Keratinocyte (primary cell): Measurements from ENCODE around the gene COL8A1. TPM values are rescaled to one million over a fixed set of nuclear protein-coding genes. Genes with fewer than 3 reads are reported as not detected.
A peak's percentile ranks its signal among the peaks of the same experiment; 100 is the strongest.

Source experiments
- DNase-seq: peaks from one replicate; pipeline ENCODE4 v3.0.0-alpha.2; 2011; ENCODE audit warnings: low read depth, missing footprints, low spot score
- FAIRE-seq: peaks from 2 replicates; lab custom pipeline; 2011; peaks lifted over from hg19 to GRCh38; lab: Jason Lieb, UNC
- H2AFZ ChIP-seq: 2 replicates; pipeline ENCODE4 v1.6.0; 2012; ENCODE audit warnings: low read length, control low read depth, inconsistent platforms; ENCODE audit not compliant: control insufficient read depth
- H3K27ac ChIP-seq: 2 replicates; pipeline ENCODE4 v1.5.1; 2011; ENCODE audit warnings: low read length; ENCODE audit not compliant: control insufficient read depth, insufficient read depth
- H3K27me3 ChIP-seq: 3 replicates; pipeline ENCODE4 v1.6.0; 2011; ENCODE audit warnings: low read length; ENCODE audit not compliant: control insufficient read depth, insufficient read depth; ENCODE audit errors: extremely low read depth
- H3K36me3 ChIP-seq, 2 experiments: 2 replicates in 1 of 2; 3 replicates in 1 of 2; pipeline ENCODE4 v1.5.1; 2011; ENCODE audit warnings: low read length in 2 of 2, mild to moderate bottlenecking in 1 of 2; ENCODE audit not compliant: control insufficient read depth in 2 of 2, insufficient read depth in 2 of 2; ENCODE audit errors: extremely low read depth in 1 of 2
- H3K4me1 ChIP-seq: 3 replicates; pipeline ENCODE4 v1.5.1; 2011; ENCODE audit warnings: low read length; ENCODE audit not compliant: control insufficient read depth, insufficient read depth; ENCODE audit errors: extremely low read depth
- H3K4me2 ChIP-seq: 3 replicates; pipeline ENCODE4 v1.6.0; 2011; ENCODE audit warnings: low read depth, low read length; ENCODE audit not compliant: control insufficient read depth, insufficient read depth; ENCODE audit errors: extremely low read depth
- H3K4me3 ChIP-seq, 3 experiments: fragments of 200-600 bp in 1 of 3; sonication (generic) in 1 of 3; 2 replicates in 2 of 3; 3 replicates in 1 of 3; pipeline ENCODE4 v1.5.1; 2011 to 2016; ENCODE audit warnings: low read length in 3 of 3, mild to moderate bottlenecking in 3 of 3, control low read depth in 2 of 3, inconsistent platforms in 1 of 3, low read depth in 1 of 3, mixed read lengths in 1 of 3, mixed run types in 1 of 3, moderate library complexity in 1 of 3; ENCODE audit not compliant: control insufficient read depth in 2 of 3, insufficient read depth in 2 of 3; ENCODE audit errors: extremely low read depth in 1 of 3
- H3K79me2 ChIP-seq: 2 replicates; pipeline ENCODE4 v1.6.0; 2012; ENCODE audit warnings: low read length; ENCODE audit not compliant: control insufficient read depth, insufficient read depth
- H3K9ac ChIP-seq: 3 replicates; pipeline ENCODE4 v1.6.0; 2011; ENCODE audit warnings: low read length; ENCODE audit not compliant: control insufficient read depth, insufficient read depth; ENCODE audit errors: extremely low read depth
- H3K9me1 ChIP-seq: 3 replicates; pipeline ENCODE4 v1.6.0; 2011; ENCODE audit warnings: low read length; ENCODE audit not compliant: control insufficient read depth, insufficient read depth; ENCODE audit errors: extremely low read depth
- H3K9me3 ChIP-seq: 2 replicates; pipeline ENCODE4 v1.5.1; 2012; ENCODE audit warnings: low read depth, low read length; ENCODE audit not compliant: control insufficient read depth
- H4K20me1 ChIP-seq: 3 replicates; pipeline ENCODE4 v1.6.0; 2011; ENCODE audit warnings: low read length; ENCODE audit not compliant: control insufficient read depth, insufficient read depth; ENCODE audit errors: extremely low read depth
- EZH2 ChIP-seq: IDR thresholded peaks from one replicate; pipeline ENCODE4 v1.6.1; 2012; ENCODE audit warnings: inconsistent platforms, mild to moderate bottlenecking, low read length, moderate library complexity
- dilution Hi-C: fragments of 300-500 bp; cut with MboI; formaldehyde crosslinking; loops from one replicate; pipeline ENCODE4 v1.7.0; 2020; ENCODE audit warnings: low sequenced_read_pairs; ENCODE audit not compliant: extremely low pct_ligation_motif_present
- polyA plus RNA-seq, 5 experiments: library from polyadenylated mRNA; depleted of rRNA in 3 of 5; stranded (reverse) in 3 of 5; stranded (forward) in 1 of 5; unstranded in 1 of 5; fragments of >200 nt; gene quantifications; 1 replicate in 1 of 5; 2 replicates in 3 of 5; 3 replicates in 1 of 5; pipeline versions ENCODE4 v1.2.1 to v1.2.3, GENCODE V29; 2011 to 2012; ENCODE audit warnings: missing spikeins in 2 of 5, low read depth in 1 of 5, low replicate concordance in 1 of 5
- TF ChIP-seq, protein P1 (sequence below), 3 experiments: IDR thresholded peaks in 1 of 3; conservative IDR thresholded peaks in 1 of 3; optimal IDR thresholded peaks in 1 of 3; 2 replicates in 2 of 3; 3 replicates in 1 of 3; pipeline versions ENCODE3 to v1.5.1; 2011; ENCODE audit warnings: low read length in 3 of 3, mild to moderate bottlenecking in 3 of 3, moderate library complexity in 2 of 3, control low read depth in 1 of 3, inconsistent platforms in 1 of 3; ENCODE audit not compliant: insufficient read depth in 2 of 3; ENCODE audit errors: extremely low read depth in 1 of 3

COL8A1 gene
- polyA plus RNA-seq, 1 donor (not counting 4 experiments of a cell fraction or from before 2014, with no cell fraction given): 102 TPM

DNA sequence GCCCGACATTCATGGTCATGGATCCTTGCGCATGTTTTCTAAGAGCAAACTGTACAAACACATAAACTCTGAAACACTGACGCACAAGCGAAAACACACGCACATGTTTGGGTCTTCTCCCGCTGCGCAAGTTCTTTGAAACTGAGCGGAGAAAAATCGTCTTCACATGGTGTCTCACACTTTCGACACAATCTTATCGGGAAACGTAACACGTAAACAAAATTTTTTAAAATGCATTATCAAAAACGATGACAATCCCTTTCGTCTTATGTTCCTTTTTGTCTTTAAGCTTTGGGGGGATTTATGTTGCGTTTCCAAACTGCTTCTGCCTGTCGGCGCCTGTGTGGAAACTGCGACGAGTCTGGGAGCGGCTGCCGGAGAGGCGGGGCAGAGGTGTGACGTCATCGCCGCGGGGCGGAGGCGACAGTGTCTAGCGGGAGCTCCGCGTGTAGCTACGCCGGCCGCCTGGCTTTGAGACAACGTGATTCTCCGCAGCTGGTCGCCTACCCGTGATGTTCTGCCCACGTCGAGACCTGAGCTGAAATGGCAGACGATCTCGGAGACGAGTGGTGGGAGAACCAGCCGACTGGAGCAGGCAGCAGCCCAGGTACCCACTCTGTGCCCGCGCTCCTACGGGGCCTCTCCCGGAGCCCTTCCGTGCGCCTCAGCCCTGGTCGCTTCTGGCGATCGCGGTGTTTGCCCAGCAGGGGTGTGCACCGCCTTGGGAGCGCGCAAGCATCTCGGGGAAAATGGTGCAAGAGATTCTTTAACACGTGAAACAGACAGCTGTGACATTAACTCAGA is 179.2 kb downstream of the COL8A1 start, which contains the start of gene CMSS1:
CMSS1 (plus strand) TSS at position 426 of the 804 bp plus-strand sequence.
- dilution Hi-C loops: no loop called here
- Histone ChIP-seq H3K4me3 (peak within 1 kb of the TSS; percentile 68 to 89 (median 84)), H3K9me3 (no peaks in the 10 kb centered on the region), H3K9me1 (no peaks in the 10 kb centered on the region), H3K4me1 (peaks cover 8% of the 10 kb centered on the region), H4K20me1 (no peaks in the 10 kb centered on the region), H3K9ac (peak within 1 kb of the TSS; percentile 81), H2AFZ (peak within 1 kb of the TSS; percentile 93), H3K4me2 (peak within 1 kb of the TSS; percentile 98), H3K27me3 (no peaks in the 10 kb centered on the region), H3K36me3 (no peaks in the 10 kb centered on the region), H3K79me2 (peaks cover 23% of the 10 kb centered on the region), H3K27ac (peak within 1 kb of the TSS; percentile 85)
- DNase-seq: peak; percentile 50
- TF ChIP-seq EZH2: no peak
- TF ChIP-seq, protein P1, sequence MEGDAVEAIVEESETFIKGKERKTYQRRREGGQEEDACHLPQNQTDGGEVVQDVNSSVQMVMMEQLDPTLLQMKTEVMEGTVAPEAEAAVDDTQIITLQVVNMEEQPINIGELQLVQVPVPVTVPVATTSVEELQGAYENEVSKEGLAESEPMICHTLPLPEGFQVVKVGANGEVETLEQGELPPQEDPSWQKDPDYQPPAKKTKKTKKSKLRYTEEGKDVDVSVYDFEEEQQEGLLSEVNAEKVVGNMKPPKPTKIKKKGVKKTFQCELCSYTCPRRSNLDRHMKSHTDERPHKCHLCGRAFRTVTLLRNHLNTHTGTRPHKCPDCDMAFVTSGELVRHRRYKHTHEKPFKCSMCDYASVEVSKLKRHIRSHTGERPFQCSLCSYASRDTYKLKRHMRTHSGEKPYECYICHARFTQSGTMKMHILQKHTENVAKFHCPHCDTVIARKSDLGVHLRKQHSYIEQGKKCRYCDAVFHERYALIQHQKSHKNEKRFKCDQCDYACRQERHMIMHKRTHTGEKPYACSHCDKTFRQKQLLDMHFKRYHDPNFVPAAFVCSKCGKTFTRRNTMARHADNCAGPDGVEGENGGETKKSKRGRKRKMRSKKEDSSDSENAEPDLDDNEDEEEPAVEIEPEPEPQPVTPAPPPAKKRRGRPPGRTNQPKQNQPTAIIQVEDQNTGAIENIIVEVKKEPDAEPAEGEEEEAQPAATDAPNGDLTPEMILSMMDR (optimal IDR thresholded peaks at IDR 0.05 in 1 of 3, IDR thresholded peaks at IDR 0.05 in 1 of 3, conservative IDR thresholded peaks at IDR 0.05 in 1 of 3; ENCODE audit: extremely low read depth in 1 of 3, insufficient read depth in 2 of 3, low read length in 3 of 3): peak; percentile 7 to 41 (median 14)
- peak; percentile 78 for FAIRE-seq

GRCh38 chr3:99818818-99819217 is 180.4 kb downstream of the COL8A1 start:
- Histone ChIP-seq H2AFZ (no peak overlapping the region), H3K4me3 (peak overlapping the region; percentile 68 to 89 (median 84)), H3K9me3 (no peaks in the 10 kb centered on the region), H3K9ac (peak overlapping the region; percentile 81), H3K79me2 (peaks cover 29% of the 10 kb centered on the region), H3K27ac (no peak overlapping the region), H3K27me3 (no peaks in the 10 kb centered on the region), H3K4me1 (peaks cover 8% of the 10 kb centered on the region), H3K9me1 (no peaks in the 10 kb centered on the region), H4K20me1 (no peaks in the 10 kb centered on the region), H3K4me2 (peak overlapping the region; percentile 98), H3K36me3 (no peaks in the 10 kb centered on the region)
- DNase-seq: no peak
- dilution Hi-C loops: no loop called here
- TF ChIP-seq, protein P1 (optimal IDR thresholded peaks at IDR 0.05 in 1 of 3, IDR thresholded peaks at IDR 0.05 in 1 of 3, conservative IDR thresholded peaks at IDR 0.05 in 1 of 3; ENCODE audit: extremely low read depth in 1 of 3, insufficient read depth in 2 of 3, low read length in 3 of 3): no peak
- TF ChIP-seq EZH2: no peak
- FAIRE-seq: no peak
